Loucy (cell line): Measurements from ENCODE around the gene CDH5.

Source experiments
- CTCF ChIP-seq: fragments of 200-600 bp; sonication (generic); conservative IDR thresholded peaks from 2 replicates; pipeline ENCODE4 v1.5.1; 2014; ENCODE audit warnings: mild to moderate bottlenecking, antibody characterized with exemption, low read length
- EZH2phosphoT487 ChIP-seq: fragments of 200-600 bp; IDR thresholded peaks from 2 replicates; pipeline ENCODE4 v1.6.1; 2018; ENCODE audit warnings: antibody characterized with exemption, mild to moderate bottlenecking, moderate library complexity, borderline replicate concordance

- no peak for TF ChIP-seq CTCF
- no peak for TF ChIP-seq EZH2phosphoT487
These were observed 12.5 kb downstream of the CDH5 start for GRCh38 chr16:66378741-66379570.
